ENCODE results near the gene CEACAM21.

Gene CEACAM21

DNA sequence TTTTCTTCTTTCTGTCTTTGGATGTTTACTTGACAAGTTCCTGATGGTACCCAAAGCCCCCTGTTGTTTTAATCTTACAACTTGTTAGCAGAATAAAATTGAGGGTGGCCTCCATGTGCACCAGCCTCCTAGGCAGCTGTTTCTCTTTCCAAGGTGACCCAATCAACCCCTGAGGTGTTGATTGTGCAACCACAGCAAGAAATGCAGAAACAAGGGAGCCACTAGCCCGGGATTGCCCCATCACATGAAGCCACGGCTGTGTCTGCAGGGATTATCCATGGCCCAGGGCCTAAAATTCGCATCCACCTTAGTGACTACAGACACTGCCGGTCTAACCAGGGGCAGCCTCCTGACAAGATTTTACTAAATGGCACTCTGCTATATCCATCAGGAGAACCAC, 36.5 kb downstream of the CEACAM21 start:
- Histone ChIP-seq H3K27ac (ENCODE audit: insufficient read depth, low read length, poor library complexity, severe bottlenecking) (no peak overlapping the region), H3K4me3 (ENCODE audit: insufficient read depth, low read depth, low read length, poor library complexity, severe bottlenecking) (no peak overlapping the region), H3K9me3 (ENCODE audit: control insufficient read depth, low read length) (no peaks in the 10 kb centered on the region), H3K27me3 (replicated peaks; ENCODE audit: control insufficient read depth, insufficient read depth, low read length, poor library complexity, severe bottlenecking) (no peaks in the 10 kb centered on the region), H3K4me1 (ENCODE audit: control insufficient read depth, insufficient read depth, low read length, poor library complexity, severe bottlenecking) (no peaks in the 10 kb centered on the region), H3K36me3 (ENCODE audit: control insufficient read depth, insufficient read depth, low read length) (no peaks in the 10 kb centered on the region)
- DNase-seq: no peak

GRCh38 chr19:41615207-41615606, 39.2 kb downstream of the CEACAM21 start:
- H3K27me3 ChIP-seq (replicated peaks; ENCODE audit: control insufficient read depth, insufficient read depth, low read length, poor library complexity, severe bottlenecking): no peaks in the 10 kb centered on the region
- H3K9me3 ChIP-seq (ENCODE audit: control insufficient read depth, low read length): no peaks in the 10 kb centered on the region
- no peak overlapping the region for H3K27ac ChIP-seq (ENCODE audit: insufficient read depth, low read length, poor library complexity, severe bottlenecking)
- no peaks in the 10 kb centered on the region for H3K4me1 ChIP-seq (ENCODE audit: control insufficient read depth, insufficient read depth, low read length, poor library complexity, severe bottlenecking)
- no peak for DNase-seq
- no peaks in the 10 kb centered on the region for H3K36me3 ChIP-seq (ENCODE audit: control insufficient read depth, insufficient read depth, low read length)
- H3K4me3 ChIP-seq (ENCODE audit: insufficient read depth, low read depth, low read length, poor library complexity, severe bottlenecking): no peak overlapping the region

DNA sequence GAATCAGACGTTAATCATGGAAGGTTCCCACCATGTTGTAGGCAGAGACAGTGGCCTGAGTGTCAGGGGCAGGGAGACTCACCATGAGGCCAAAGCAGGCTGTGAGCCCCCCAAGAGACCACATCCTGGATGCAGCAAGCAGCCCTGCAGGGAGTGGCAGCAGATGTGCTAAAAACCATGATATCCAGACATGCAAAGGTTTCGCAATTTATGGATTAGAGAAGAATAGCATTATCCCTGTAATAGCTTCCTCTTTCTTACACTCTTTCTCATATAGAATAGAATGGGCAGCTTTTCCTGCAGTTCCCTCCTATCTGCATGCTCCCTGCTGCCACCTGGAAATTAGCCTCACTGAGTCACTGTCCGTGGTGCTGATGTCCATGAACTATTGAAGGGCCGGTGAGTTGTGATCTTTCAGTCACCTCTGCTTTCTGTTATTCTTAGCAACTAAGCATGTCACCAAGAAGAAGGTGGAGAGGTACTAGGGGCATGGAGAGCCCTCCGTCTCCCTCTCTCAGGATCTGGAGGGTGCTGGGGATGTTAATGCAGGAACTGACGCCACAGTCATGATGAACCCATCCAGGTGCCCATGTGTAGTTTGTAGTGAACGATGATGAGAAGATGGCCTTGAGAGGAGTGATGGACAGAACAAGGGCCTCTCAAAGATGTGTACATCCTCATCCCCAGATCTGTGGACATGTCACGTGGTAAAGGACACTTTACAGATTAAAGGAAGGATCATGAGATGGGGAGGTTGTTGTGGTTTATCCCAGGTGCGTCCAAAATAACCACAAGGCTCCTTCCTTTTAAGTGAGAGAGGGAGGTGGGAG, 41.0 kb downstream of the CEACAM21 start:
- H3K27me3 ChIP-seq (replicated peaks; ENCODE audit: control insufficient read depth, insufficient read depth, low read length, poor library complexity, severe bottlenecking): no peaks in the 10 kb centered on the region
- H3K36me3 ChIP-seq (ENCODE audit: control insufficient read depth, insufficient read depth, low read length): no peaks in the 10 kb centered on the region
- H3K27ac ChIP-seq (ENCODE audit: insufficient read depth, low read length, poor library complexity, severe bottlenecking): no peak overlapping the region
- DNase-seq: no peak
- H3K4me1 ChIP-seq (ENCODE audit: control insufficient read depth, insufficient read depth, low read length, poor library complexity, severe bottlenecking): no peaks in the 10 kb centered on the region
- H3K4me3 ChIP-seq (ENCODE audit: insufficient read depth, low read depth, low read length, poor library complexity, severe bottlenecking): no peak overlapping the region
- H3K9me3 ChIP-seq (ENCODE audit: control insufficient read depth, low read length): no peaks in the 10 kb centered on the region

DNA sequence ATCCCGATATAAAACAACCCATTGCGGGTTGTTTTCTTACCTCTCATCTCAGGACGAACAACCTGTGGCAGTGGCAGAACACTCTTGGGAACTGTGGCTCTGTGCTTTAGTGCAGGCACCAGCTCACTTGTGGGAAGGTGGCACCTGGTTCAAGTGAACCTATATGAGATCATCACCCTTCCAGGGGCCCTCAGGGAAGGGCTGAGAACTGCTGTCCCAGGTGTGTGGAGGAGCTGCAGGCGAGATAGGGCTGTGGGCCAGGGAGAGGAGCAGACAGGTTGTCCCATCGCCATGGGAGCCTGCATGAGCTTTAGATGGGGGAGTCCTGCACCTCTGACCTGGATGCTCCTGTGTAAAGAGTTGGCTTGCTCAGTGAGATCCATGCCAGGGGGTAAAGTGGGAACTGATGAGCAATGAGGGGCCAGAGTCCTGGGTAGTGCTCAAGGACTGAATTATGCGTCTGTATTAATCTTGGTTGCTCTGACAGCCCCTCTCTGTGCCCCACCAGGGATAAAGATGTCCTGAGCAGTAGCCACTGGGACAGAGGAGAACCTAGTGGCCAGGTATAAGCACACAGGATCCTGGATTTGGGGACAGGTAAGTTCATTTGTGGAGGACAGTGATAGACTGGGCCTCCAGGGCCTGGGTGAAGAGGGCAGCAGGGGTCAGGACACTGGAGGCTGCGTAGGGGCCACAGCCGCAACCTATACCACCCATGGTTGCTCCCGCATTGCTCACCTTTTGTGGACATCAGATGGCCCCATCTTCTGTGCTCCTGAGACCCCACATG, 42.2 kb downstream of the CEACAM21 start:
- no peak overlapping the region for H3K4me3 ChIP-seq (ENCODE audit: insufficient read depth, low read depth, low read length, poor library complexity, severe bottlenecking)
- no peaks in the 10 kb centered on the region for H3K36me3 ChIP-seq (ENCODE audit: control insufficient read depth, insufficient read depth, low read length)
- no peak for DNase-seq
- no peak overlapping the region for H3K27ac ChIP-seq (ENCODE audit: insufficient read depth, low read length, poor library complexity, severe bottlenecking)
- no peaks in the 10 kb centered on the region for H3K9me3 ChIP-seq (ENCODE audit: control insufficient read depth, low read length)
- no peaks in the 10 kb centered on the region for H3K4me1 ChIP-seq (ENCODE audit: control insufficient read depth, insufficient read depth, low read length, poor library complexity, severe bottlenecking)
- no peaks in the 10 kb centered on the region for H3K27me3 ChIP-seq (replicated peaks; ENCODE audit: control insufficient read depth, insufficient read depth, low read length, poor library complexity, severe bottlenecking)

GRCh38 chr19:41619018-41619556, 43.1 kb downstream of the CEACAM21 start:
- DNase-seq: no peak
- Histone ChIP-seq H3K4me3 (ENCODE audit: insufficient read depth, low read depth, low read length, poor library complexity, severe bottlenecking) (no peak overlapping the region), H3K9me3 (ENCODE audit: control insufficient read depth, low read length) (no peaks in the 10 kb centered on the region), H3K36me3 (ENCODE audit: control insufficient read depth, insufficient read depth, low read length) (no peaks in the 10 kb centered on the region), H3K27ac (ENCODE audit: insufficient read depth, low read length, poor library complexity, severe bottlenecking) (no peak overlapping the region), H3K4me1 (ENCODE audit: control insufficient read depth, insufficient read depth, low read length, poor library complexity, severe bottlenecking) (no peaks in the 10 kb centered on the region), H3K27me3 (replicated peaks; ENCODE audit: control insufficient read depth, insufficient read depth, low read length, poor library complexity, severe bottlenecking) (no peaks in the 10 kb centered on the region)

- Histone ChIP-seq H3K9me3 (ENCODE audit: control insufficient read depth, low read length) (no peaks in the 10 kb centered on the region), H3K4me1 (ENCODE audit: control insufficient read depth, insufficient read depth, low read length, poor library complexity, severe bottlenecking) (no peaks in the 10 kb centered on the region), H3K27ac (ENCODE audit: insufficient read depth, low read length, poor library complexity, severe bottlenecking) (no peak overlapping the region), H3K4me3 (ENCODE audit: insufficient read depth, low read depth, low read length, poor library complexity, severe bottlenecking) (no peak overlapping the region), H3K27me3 (replicated peaks; ENCODE audit: control insufficient read depth, insufficient read depth, low read length, poor library complexity, severe bottlenecking) (no peaks in the 10 kb centered on the region), H3K36me3 (ENCODE audit: control insufficient read depth, insufficient read depth, low read length) (no peaks in the 10 kb centered on the region)
- no peak for DNase-seq
Measured at GRCh38 chr19:41620171-41620570, 44.2 kb downstream of the CEACAM21 start.

- Histone ChIP-seq H3K9me3 (ENCODE audit: control insufficient read depth, low read length) (no peaks in the 10 kb centered on the region), H3K27ac (ENCODE audit: insufficient read depth, low read length, poor library complexity, severe bottlenecking) (no peak overlapping the region), H3K36me3 (ENCODE audit: control insufficient read depth, insufficient read depth, low read length) (no peaks in the 10 kb centered on the region), H3K4me1 (ENCODE audit: control insufficient read depth, insufficient read depth, low read length, poor library complexity, severe bottlenecking) (no peaks in the 10 kb centered on the region), H3K27me3 (replicated peaks; ENCODE audit: control insufficient read depth, insufficient read depth, low read length, poor library complexity, severe bottlenecking) (no peaks in the 10 kb centered on the region), H3K4me3 (ENCODE audit: insufficient read depth, low read depth, low read length, poor library complexity, severe bottlenecking) (no peak overlapping the region)
- DNase-seq: no peak
Measured at GRCh38 chr19:41621226-41621625, 45.3 kb downstream of the CEACAM21 start.

- no peak for DNase-seq
- Histone ChIP-seq H3K4me3 (ENCODE audit: insufficient read depth, low read depth, low read length, poor library complexity, severe bottlenecking) (no peak overlapping the region), H3K4me1 (ENCODE audit: control insufficient read depth, insufficient read depth, low read length, poor library complexity, severe bottlenecking) (no peaks in the 10 kb centered on the region), H3K27me3 (replicated peaks; ENCODE audit: control insufficient read depth, insufficient read depth, low read length, poor library complexity, severe bottlenecking) (no peaks in the 10 kb centered on the region), H3K9me3 (ENCODE audit: control insufficient read depth, low read length) (no peaks in the 10 kb centered on the region), H3K36me3 (ENCODE audit: control insufficient read depth, insufficient read depth, low read length) (no peaks in the 10 kb centered on the region), H3K27ac (ENCODE audit: insufficient read depth, low read length, poor library complexity, severe bottlenecking) (no peak overlapping the region)
Measured at GRCh38 chr19:41621654-41622053, 45.7 kb downstream of the CEACAM21 start.

DNA sequence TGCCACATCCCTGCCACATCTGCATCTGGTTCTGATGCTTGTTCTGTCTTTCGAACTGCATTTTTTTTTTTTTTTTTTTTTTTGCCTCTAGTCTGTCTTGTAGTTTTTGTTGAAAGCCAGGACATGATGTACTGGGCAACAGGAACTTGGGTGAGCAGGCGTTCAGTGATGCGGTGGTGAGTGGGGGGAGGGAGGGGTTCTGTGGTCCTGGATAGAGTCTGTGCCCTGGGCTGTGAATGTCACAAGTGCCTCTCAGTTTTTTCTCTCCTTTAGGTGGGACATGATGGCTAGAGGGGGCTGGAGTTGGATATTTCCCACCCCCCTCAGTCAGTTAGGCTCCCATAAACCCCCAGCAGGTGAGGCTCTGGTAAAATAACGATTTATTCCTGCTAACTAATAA, 47.4 kb downstream of the CEACAM21 start:
- H3K9me3 ChIP-seq (ENCODE audit: control insufficient read depth, low read length): no peaks in the 10 kb centered on the region
- H3K36me3 ChIP-seq (ENCODE audit: control insufficient read depth, insufficient read depth, low read length): no peaks in the 10 kb centered on the region
- no peak overlapping the region for H3K27ac ChIP-seq (ENCODE audit: insufficient read depth, low read length, poor library complexity, severe bottlenecking)
- H3K4me3 ChIP-seq (ENCODE audit: insufficient read depth, low read depth, low read length, poor library complexity, severe bottlenecking): no peak overlapping the region
- H3K27me3 ChIP-seq (replicated peaks; ENCODE audit: control insufficient read depth, insufficient read depth, low read length, poor library complexity, severe bottlenecking): peaks cover 4% of the 10 kb centered on the region
- no peak for DNase-seq
- H3K4me1 ChIP-seq (ENCODE audit: control insufficient read depth, insufficient read depth, low read length, poor library complexity, severe bottlenecking): no peaks in the 10 kb centered on the region

DNA sequence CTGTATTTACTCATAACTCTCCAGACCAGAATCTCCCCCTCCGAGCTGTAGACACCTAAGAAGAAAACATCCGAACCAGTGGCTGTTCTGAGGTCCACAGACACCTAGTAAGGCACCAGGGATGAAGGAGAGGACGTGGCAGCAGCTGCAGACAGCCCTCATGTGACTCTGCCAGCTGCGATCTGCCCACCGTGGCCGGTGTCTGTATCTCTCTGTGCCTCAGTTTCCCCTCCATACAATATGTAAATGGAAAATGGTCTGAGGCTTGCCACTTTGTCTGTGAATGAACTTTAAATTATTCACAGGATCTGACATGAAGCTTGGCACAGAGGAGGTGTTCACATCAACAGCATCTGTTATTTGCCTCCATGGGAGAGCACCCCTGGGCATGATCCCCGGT, 48.5 kb downstream of the CEACAM21 start:
- Histone ChIP-seq H3K36me3 (ENCODE audit: control insufficient read depth, insufficient read depth, low read length) (no peaks in the 10 kb centered on the region), H3K27ac (ENCODE audit: insufficient read depth, low read length, poor library complexity, severe bottlenecking) (no peak overlapping the region), H3K4me1 (ENCODE audit: control insufficient read depth, insufficient read depth, low read length, poor library complexity, severe bottlenecking) (no peaks in the 10 kb centered on the region), H3K27me3 (replicated peaks; ENCODE audit: control insufficient read depth, insufficient read depth, low read length, poor library complexity, severe bottlenecking) (peaks cover 8% of the 10 kb centered on the region), H3K9me3 (ENCODE audit: control insufficient read depth, low read length) (no peaks in the 10 kb centered on the region), H3K4me3 (ENCODE audit: insufficient read depth, low read depth, low read length, poor library complexity, severe bottlenecking) (no peak overlapping the region)
- DNase-seq: no peak

Data from effector memory CD4-positive, alpha-beta T cell (primary cell).